ENCODE measurements around the gene EIF4A3.

EIF4A3 gene

GRCh38 chr17:80191865-80192661, 45.1 kb upstream of the EIF4A3 start:
- TF ChIP-seq, protein P1, sequence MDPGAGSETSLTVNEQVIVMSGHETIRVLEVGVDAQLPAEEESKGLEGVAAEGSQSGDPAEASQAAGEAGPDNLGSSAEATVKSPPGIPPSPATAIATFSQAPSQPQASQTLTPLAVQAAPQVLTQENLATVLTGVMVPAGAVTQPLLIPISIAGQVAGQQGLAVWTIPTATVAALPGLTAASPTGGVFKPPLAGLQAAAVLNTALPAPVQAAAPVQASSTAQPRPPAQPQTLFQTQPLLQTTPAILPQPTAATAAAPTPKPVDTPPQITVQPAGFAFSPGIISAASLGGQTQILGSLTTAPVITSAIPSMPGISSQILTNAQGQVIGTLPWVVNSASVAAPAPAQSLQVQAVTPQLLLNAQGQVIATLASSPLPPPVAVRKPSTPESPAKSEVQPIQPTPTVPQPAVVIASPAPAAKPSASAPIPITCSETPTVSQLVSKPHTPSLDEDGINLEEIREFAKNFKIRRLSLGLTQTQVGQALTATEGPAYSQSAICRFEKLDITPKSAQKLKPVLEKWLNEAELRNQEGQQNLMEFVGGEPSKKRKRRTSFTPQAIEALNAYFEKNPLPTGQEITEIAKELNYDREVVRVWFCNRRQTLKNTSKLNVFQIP (CRISPR knock-in tag; IDR thresholded peaks at IDR 0.05; ENCODE audit: borderline replicate concordance, low read depth): no peak
- TF ChIP-seq ISL1 (CRISPR knock-in tag; IDR thresholded peaks at IDR 0.05): no peak
- no peak for TF ChIP-seq CSDC2 (CRISPR knock-in tag; IDR thresholded peaks at IDR 0.05)
- no peak for TF ChIP-seq ZNF8 (CRISPR knock-in tag; IDR thresholded peaks at IDR 0.05)
- no peak for TF ChIP-seq ZFP3 (CRISPR knock-in tag; IDR thresholded peaks at IDR 0.05)
- TF ChIP-seq RARB (CRISPR knock-in tag; IDR thresholded peaks at IDR 0.05): no peak
- no peak for TF ChIP-seq ZFP30 (CRISPR knock-in tag; IDR thresholded peaks at IDR 0.05)
- no peak for ATAC-seq

GRCh38 chr17:80191192-80191591, 44.3 kb upstream of the EIF4A3 start:
- ATAC-seq: no peak
- TF ChIP-seq, protein P1 (CRISPR knock-in tag; IDR thresholded peaks at IDR 0.05; ENCODE audit: borderline replicate concordance, low read depth): no peak
- TF ChIP-seq ZNF70 (CRISPR knock-in tag; IDR thresholded peaks at IDR 0.05): no peak
- no peak for TF ChIP-seq CREB5 (CRISPR knock-in tag; IDR thresholded peaks at IDR 0.05; ENCODE audit: low read depth)
- TF ChIP-seq OSR1 (CRISPR knock-in tag; IDR thresholded peaks at IDR 0.05): no peak
- TF ChIP-seq ZFP30 (CRISPR knock-in tag; IDR thresholded peaks at IDR 0.05): no peak
- TF ChIP-seq CSDC2 (CRISPR knock-in tag; IDR thresholded peaks at IDR 0.05): no peak
- no peak for TF ChIP-seq TOX (CRISPR knock-in tag; IDR thresholded peaks at IDR 0.05; ENCODE audit: borderline replicate concordance)

DNA sequence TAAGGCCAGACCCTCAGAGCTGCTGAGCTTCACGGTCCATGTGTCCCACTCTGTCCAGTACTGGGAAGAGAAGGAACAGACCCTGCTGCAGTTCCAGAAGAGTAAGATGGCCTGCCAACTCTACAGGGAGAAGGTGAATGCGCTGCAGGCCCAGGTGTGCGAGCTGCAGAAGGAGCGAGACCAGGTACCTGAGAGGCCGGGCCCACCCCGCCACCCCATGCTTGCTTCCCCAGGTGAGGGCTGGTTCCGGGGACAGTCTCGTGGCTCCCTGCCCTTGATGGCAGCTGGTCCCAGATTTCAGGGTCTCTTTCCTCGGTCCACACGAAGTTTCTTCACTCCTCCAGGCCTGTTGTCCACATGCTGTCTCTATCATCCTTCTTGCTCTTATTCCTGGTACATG, 43.8 kb upstream of the EIF4A3 start:
- TF ChIP-seq TCF4 (CRISPR knock-in tag; IDR thresholded peaks at IDR 0.05; ENCODE audit: borderline replicate concordance) (no peak), ZFP30 (CRISPR knock-in tag; IDR thresholded peaks at IDR 0.05) (no peak), BACH2 (CRISPR knock-in tag; IDR thresholded peaks at IDR 0.05; ENCODE audit: borderline replicate concordance) (no peak), ZC3H10 (CRISPR knock-in tag; IDR thresholded peaks at IDR 0.05) (no peak), ISL1 (CRISPR knock-in tag; IDR thresholded peaks at IDR 0.05) (no peak), TOX (CRISPR knock-in tag; IDR thresholded peaks at IDR 0.05; ENCODE audit: borderline replicate concordance) (no peak), ESRRG (CRISPR knock-in tag; IDR thresholded peaks at IDR 0.05) (no peak), ZFP3 (CRISPR knock-in tag; IDR thresholded peaks at IDR 0.05) (no peak), RARB (CRISPR knock-in tag; IDR thresholded peaks at IDR 0.05) (no peak), ZNF565 (CRISPR knock-in tag; conservative IDR thresholded peaks at IDR 0.05; ENCODE audit: low read depth) (no peak), CSRNP3 (CRISPR knock-in tag; IDR thresholded peaks at IDR 0.05) (no peak), SNAI2 (CRISPR knock-in tag; IDR thresholded peaks at IDR 0.05) (no peak)
- ATAC-seq: no peak

DNA sequence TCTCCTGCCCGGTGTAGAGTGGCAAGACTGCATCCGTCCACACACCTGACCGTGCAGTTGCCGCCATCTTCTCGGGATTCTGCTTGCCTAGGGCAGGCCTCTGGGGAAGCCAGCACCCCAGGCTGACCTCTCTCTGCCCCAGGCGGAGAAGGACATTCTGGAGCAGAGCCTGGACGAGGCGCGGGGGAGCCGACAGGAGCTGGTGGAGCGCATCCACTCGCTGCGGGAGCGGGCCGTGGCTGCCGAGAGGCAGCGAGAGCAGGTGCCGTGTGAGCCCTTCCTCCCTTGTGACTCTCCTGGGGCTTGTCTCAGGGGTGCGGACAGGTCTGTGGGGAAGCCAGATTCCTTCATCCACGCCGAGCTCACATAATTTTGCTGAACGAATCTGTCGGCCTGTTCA, 42.7 kb upstream of the EIF4A3 start:
- TF ChIP-seq TCF4 (CRISPR knock-in tag; IDR thresholded peaks at IDR 0.05; ENCODE audit: borderline replicate concordance) (no peak), RARB (CRISPR knock-in tag; IDR thresholded peaks at IDR 0.05) (no peak)
- no peak for ATAC-seq

DNA sequence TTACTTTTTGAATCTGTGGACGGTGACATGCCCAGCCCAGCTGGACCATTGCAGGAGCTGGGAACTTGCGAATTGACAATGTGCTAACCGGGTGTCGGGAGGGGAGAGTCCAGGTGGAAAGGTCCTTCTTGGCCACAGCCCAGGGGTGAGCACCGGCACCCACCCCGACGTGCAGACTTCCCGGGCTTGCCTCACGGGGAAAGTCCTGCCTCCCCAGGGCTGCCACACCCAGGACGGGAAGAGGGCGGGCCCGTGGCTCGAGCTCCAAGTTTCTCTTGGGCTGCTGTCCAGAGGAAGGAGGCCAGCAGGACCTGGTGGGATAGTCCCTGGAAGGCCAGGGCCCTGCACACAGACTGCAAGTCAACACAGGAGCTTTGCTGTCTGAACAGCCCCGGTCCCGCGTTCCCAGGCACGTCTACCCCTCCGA, 40.6 kb upstream of the EIF4A3 start:
- no peak for ATAC-seq
- no peak for TF ChIP-seq CSDC2 (CRISPR knock-in tag; IDR thresholded peaks at IDR 0.05)
- TF ChIP-seq ESRRG (CRISPR knock-in tag; IDR thresholded peaks at IDR 0.05): no peak
- TF ChIP-seq ZNF70 (CRISPR knock-in tag; IDR thresholded peaks at IDR 0.05): no peak
- no peak for TF ChIP-seq PPARA (CRISPR knock-in tag; IDR thresholded peaks at IDR 0.05; ENCODE audit: borderline replicate concordance)
- no peak for TF ChIP-seq CSRNP3 (CRISPR knock-in tag; IDR thresholded peaks at IDR 0.05)
- TF ChIP-seq ZFP30 (CRISPR knock-in tag; IDR thresholded peaks at IDR 0.05): no peak
- TF ChIP-seq ARNTL (CRISPR knock-in tag; IDR thresholded peaks at IDR 0.05; ENCODE audit: borderline replicate concordance, low read depth): no peak
- no peak for TF ChIP-seq BACH2 (CRISPR knock-in tag; IDR thresholded peaks at IDR 0.05; ENCODE audit: borderline replicate concordance)
- no peak for TF ChIP-seq TCF4 (CRISPR knock-in tag; IDR thresholded peaks at IDR 0.05; ENCODE audit: borderline replicate concordance)
- TF ChIP-seq, protein P2, sequence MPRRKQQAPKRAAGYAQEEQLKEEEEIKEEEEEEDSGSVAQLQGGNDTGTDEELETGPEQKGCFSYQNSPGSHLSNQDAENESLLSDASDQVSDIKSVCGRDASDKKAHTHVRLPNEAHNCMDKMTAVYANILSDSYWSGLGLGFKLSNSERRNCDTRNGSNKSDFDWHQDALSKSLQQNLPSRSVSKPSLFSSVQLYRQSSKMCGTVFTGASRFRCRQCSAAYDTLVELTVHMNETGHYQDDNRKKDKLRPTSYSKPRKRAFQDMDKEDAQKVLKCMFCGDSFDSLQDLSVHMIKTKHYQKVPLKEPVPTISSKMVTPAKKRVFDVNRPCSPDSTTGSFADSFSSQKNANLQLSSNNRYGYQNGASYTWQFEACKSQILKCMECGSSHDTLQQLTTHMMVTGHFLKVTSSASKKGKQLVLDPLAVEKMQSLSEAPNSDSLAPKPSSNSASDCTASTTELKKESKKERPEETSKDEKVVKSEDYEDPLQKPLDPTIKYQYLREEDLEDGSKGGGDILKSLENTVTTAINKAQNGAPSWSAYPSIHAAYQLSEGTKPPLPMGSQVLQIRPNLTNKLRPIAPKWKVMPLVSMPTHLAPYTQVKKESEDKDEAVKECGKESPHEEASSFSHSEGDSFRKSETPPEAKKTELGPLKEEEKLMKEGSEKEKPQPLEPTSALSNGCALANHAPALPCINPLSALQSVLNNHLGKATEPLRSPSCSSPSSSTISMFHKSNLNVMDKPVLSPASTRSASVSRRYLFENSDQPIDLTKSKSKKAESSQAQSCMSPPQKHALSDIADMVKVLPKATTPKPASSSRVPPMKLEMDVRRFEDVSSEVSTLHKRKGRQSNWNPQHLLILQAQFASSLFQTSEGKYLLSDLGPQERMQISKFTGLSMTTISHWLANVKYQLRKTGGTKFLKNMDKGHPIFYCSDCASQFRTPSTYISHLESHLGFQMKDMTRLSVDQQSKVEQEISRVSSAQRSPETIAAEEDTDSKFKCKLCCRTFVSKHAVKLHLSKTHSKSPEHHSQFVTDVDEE (CRISPR knock-in tag; IDR thresholded peaks at IDR 0.05): no peak
- TF ChIP-seq ISL1 (CRISPR knock-in tag; IDR thresholded peaks at IDR 0.05): no peak
- no peak for TF ChIP-seq TOX (CRISPR knock-in tag; IDR thresholded peaks at IDR 0.05; ENCODE audit: borderline replicate concordance)
- TF ChIP-seq ZNF565 (CRISPR knock-in tag; conservative IDR thresholded peaks at IDR 0.05; ENCODE audit: low read depth): no peak

All from SK-N-SH treated with all-trans-retinoic acid at 6 μM for 48 hours (cell line).